ENCODE measurements around the gene WNT4. TPM values are rescaled to one million over a fixed set of nuclear protein-coding genes. Genes with fewer than 3 reads are reported as not detected.

The WNT4 gene
- total RNA-seq, 6 donors from 2014 or later: 1.0 to 3.2 (median 2.0) TPM

DNA sequence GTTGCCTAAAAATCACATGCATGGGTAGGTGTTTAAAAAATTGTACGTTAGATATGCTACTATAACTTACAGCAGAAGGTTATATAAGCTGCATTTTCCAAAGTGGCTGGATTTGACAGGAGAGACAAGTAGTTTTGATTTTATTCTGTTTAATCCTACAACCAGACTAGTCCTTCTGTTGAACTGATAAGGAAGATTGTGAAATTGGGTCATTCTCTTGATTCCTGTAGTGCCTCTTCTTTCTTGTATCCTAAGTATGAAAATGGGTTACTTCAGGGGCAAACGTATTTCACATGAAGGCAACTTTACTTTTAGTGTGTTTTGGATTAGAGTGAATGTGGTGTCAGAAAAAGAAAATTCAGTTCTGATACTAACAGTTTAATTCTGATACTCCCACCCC lies 71.4 kb downstream of the WNT4 start:
- ATAC-seq (ENCODE audit: low FRiP score in 2 of 2) (no peak), DNase-seq (no peak)
- no peaks in the 10 kb centered on the region for H3K27me3 ChIP-seq
- H3K36me3 ChIP-seq: peaks cover 0 to 16% (median 0%) of the 10 kb centered on the region in 4 donors
- H3K27ac ChIP-seq: no peak overlapping the region
- no peaks in the 10 kb centered on the region for H3K9me3 ChIP-seq
- TF ChIP-seq CTCF (IDR thresholded peaks at IDR 0.05): no peak
- no peak for TF ChIP-seq POLR2A (IDR thresholded peaks at IDR 0.05)
- TF ChIP-seq EP300 (IDR thresholded peaks at IDR 0.05): no peak
- no peak for TF ChIP-seq POLR2AphosphoS5 (IDR thresholded peaks at IDR 0.05)
- no peak overlapping the region for H3K4me3 ChIP-seq
- 54 to 71% methylated on average over 2 of the region's 2 CpGs for WGBS, 2 donors
- H3K4me1 ChIP-seq: peaks cover 66 to 95% (median 84%) of the 10 kb centered on the region in 4 donors

Other genes with a start within 250 kb of the WNT4 start
- gene HSPG2, start 205.8 kb downstream of the WNT4 start, total RNA-seq: 100 to 1,000 TPM; 104 to 433 (median 227) TPM
- gene CELA3B, start 166.1 kb downstream of the WNT4 start, total RNA-seq: 1 to 10 TPM in 2 of 6 donors, not detected in 4; 5.3 to 9.7 TPM
- 10 to 100 TPM in 1 of 6 donors, 1 to 10 TPM in 1, not detected in 4; 7.5 to 17.0 TPM for gene CELA3A, start 141.4 kb downstream of the WNT4 start, total RNA-seq
- gene CDC42, start 90.4 kb downstream of the WNT4 start, total RNA-seq: 100 to 1,000 TPM in 4 of 6 donors, 10 to 100 TPM in 2; 24.1 to 248 (median 213) TPM

Data from upper lobe of left lung (tissue), 6 donors.